Subcutaneous abdominal adipose tissue (tissue), 5 donors: Measurements from ENCODE around the gene UBE2D2.

Source experiments
- H3K27ac ChIP-seq: one replicate; pipeline ENCODE4 v1.7.0; 2013; ENCODE audit warnings: low read depth, mild to moderate bottlenecking, inconsistent platforms, low read length, moderate library complexity
- H3K27me3 ChIP-seq, 5 donors: one replicate each; pipeline ENCODE4 v1.7.0; 2013; ENCODE audit warnings: low read length in 5 of 5, inconsistent platforms in 1 of 5; ENCODE audit not compliant: control insufficient read depth in 5 of 5, insufficient read depth in 4 of 5
- H3K36me3 ChIP-seq, 5 donors: one replicate each; pipeline ENCODE4 v1.7.0; 2013; ENCODE audit warnings: low read length in 5 of 5; ENCODE audit not compliant: control insufficient read depth in 5 of 5, insufficient read depth in 5 of 5
- H3K4me1 ChIP-seq, 5 donors: one replicate each; pipeline ENCODE4 v1.7.0; 2013; ENCODE audit warnings: low read length in 5 of 5, mild to moderate bottlenecking in 3 of 5, moderate library complexity in 1 of 5; ENCODE audit not compliant: control insufficient read depth in 5 of 5, insufficient read depth in 5 of 5
- H3K4me3 ChIP-seq, 5 donors: one replicate each; pipeline ENCODE4 v1.7.0; 2013; ENCODE audit warnings: low read length in 5 of 5, low read depth in 1 of 5
- H3K9ac ChIP-seq, 5 donors: one replicate each; pipeline ENCODE4 v1.7.0; 2013; ENCODE audit warnings: low read length in 5 of 5, mild to moderate bottlenecking in 4 of 5, moderate library complexity in 3 of 5
- H3K9me3 ChIP-seq, 5 donors: one replicate each; pipeline ENCODE4 v1.7.0; 2013; ENCODE audit warnings: low read length in 5 of 5; ENCODE audit not compliant: control insufficient read depth in 5 of 5
- donor health status: healthy.
- donor health status: healthy.
- donor health status: healthy.
- donor health status: healthy.
- donor health status: healthy.

The UBE2D2 gene

GRCh38 chr5:139635191-139635590 lies 74.1 kb downstream of the UBE2D2 start:
- peak overlapping the region; percentile 97 for H3K27ac ChIP-seq
- no peaks in the 10 kb centered on the region for H3K9me3 ChIP-seq
- peaks cover 22 to 50% (median 48%) of the 10 kb centered on the region in 5 donors for H3K4me1 ChIP-seq
- H3K36me3 ChIP-seq, result peaks cover 0 to 10% (median 3%) of the 10 kb centered on the region in 5 donors
- H3K27me3 ChIP-seq, result no peaks in the 10 kb centered on the region
- H3K9ac ChIP-seq, result peak overlapping the region in 1 of 5 donors; percentile 55
- H3K4me3 ChIP-seq, result no peak overlapping the region

GRCh38 chr5:139635606-139636206 lies 74.6 kb downstream of the UBE2D2 start:
- H3K27ac ChIP-seq, result peak overlapping the region; percentile 97
- H3K36me3 ChIP-seq, result peaks cover 0 to 10% (median 3%) of the 10 kb centered on the region in 5 donors
- H3K9ac ChIP-seq, result peak overlapping the region in 3 of 5 donors; percentile 50 to 55 (median 52)
- H3K9me3 ChIP-seq, result no peaks in the 10 kb centered on the region
- no peaks in the 10 kb centered on the region for H3K27me3 ChIP-seq
- H3K4me1 ChIP-seq, result peaks cover 22 to 50% (median 48%) of the 10 kb centered on the region in 5 donors
- H3K4me3 ChIP-seq, result peak overlapping the region in 2 of 5 donors; percentile 13 to 19

GRCh38 chr5:139636207-139636792 lies 75.2 kb downstream of the UBE2D2 start:
- H3K9me3 ChIP-seq, result no peaks in the 10 kb centered on the region
- H3K9ac ChIP-seq, result peak overlapping the region in 3 of 5 donors; percentile 50 to 55 (median 52)
- H3K36me3 ChIP-seq, result peaks cover 0 to 10% (median 3%) of the 10 kb centered on the region in 5 donors
- H3K4me3 ChIP-seq, result peak overlapping the region in 4 of 5 donors; percentile 54 to 74 (median 69)
- H3K4me1 ChIP-seq, result peaks cover 22 to 53% (median 50%) of the 10 kb centered on the region in 5 donors
- no peaks in the 10 kb centered on the region for H3K27me3 ChIP-seq
- peak overlapping the region; percentile 97 for H3K27ac ChIP-seq

- Histone ChIP-seq H3K36me3 (peaks cover 0 to 6% (median 3%) of the 10 kb centered on the region in 5 donors), H3K9me3 (no peaks in the 10 kb centered on the region), H3K27ac (peak overlapping the region; percentile 97), H3K9ac (peak overlapping the region in 3 of 5 donors; percentile 35 to 62 (median 60)), H3K4me3 (peak overlapping the region; percentile 26 to 74 (median 69)), H3K4me1 (peaks cover 22 to 60% (median 55%) of the 10 kb centered on the region in 5 donors), H3K27me3 (no peaks in the 10 kb centered on the region)
Observed at GRCh38 chr5:139636975-139637408, 75.9 kb downstream of the UBE2D2 start.

- peak overlapping the region; percentile 97 for H3K27ac ChIP-seq
- H3K9ac ChIP-seq, result peak overlapping the region; percentile 71 to 89 (median 83)
- H3K36me3 ChIP-seq, result peaks cover 0 to 1% (median 0%) of the 10 kb centered on the region in 5 donors
- H3K27me3 ChIP-seq, result no peaks in the 10 kb centered on the region
- H3K4me3 ChIP-seq, result peak overlapping the region; percentile 59 to 71 (median 69)
- no peaks in the 10 kb centered on the region for H3K9me3 ChIP-seq
- H3K4me1 ChIP-seq, result peaks cover 22 to 65% (median 59%) of the 10 kb centered on the region in 5 donors
Observed at GRCh38 chr5:139637438-139638089, 76.4 kb downstream of the UBE2D2 start.

- H3K27ac ChIP-seq, result peak overlapping the region; percentile 97
- H3K4me1 ChIP-seq, result peaks cover 22 to 70% (median 64%) of the 10 kb centered on the region in 5 donors
- H3K27me3 ChIP-seq, result no peaks in the 10 kb centered on the region
- H3K4me3 ChIP-seq, result peak overlapping the region; percentile 59 to 71 (median 69)
- H3K9ac ChIP-seq, result peak overlapping the region; percentile 71 to 89 (median 83)
- H3K36me3 ChIP-seq, result no peaks in the 10 kb centered on the region
- no peaks in the 10 kb centered on the region for H3K9me3 ChIP-seq
Observed at GRCh38 chr5:139638090-139638735, 77.1 kb downstream of the UBE2D2 start.

- no peaks in the 10 kb centered on the region for H3K36me3 ChIP-seq
- peak overlapping the region; percentile 31 to 69 (median 64) for H3K4me3 ChIP-seq
- peak overlapping the region; percentile 97 for H3K27ac ChIP-seq
- H3K9ac ChIP-seq, result peak overlapping the region in 3 of 5 donors; percentile 83 to 89 (median 83)
- no peaks in the 10 kb centered on the region for H3K27me3 ChIP-seq
- H3K4me1 ChIP-seq, result peaks cover 23 to 74% (median 67%) of the 10 kb centered on the region in 5 donors
- H3K9me3 ChIP-seq, result no peaks in the 10 kb centered on the region
Observed at GRCh38 chr5:139638736-139639618, 77.8 kb downstream of the UBE2D2 start.

- Histone ChIP-seq H3K4me1 (peaks cover 23 to 79% (median 71%) of the 10 kb centered on the region in 5 donors), H3K9ac (no peak overlapping the region), H3K9me3 (no peaks in the 10 kb centered on the region), H3K27ac (no peak overlapping the region), H3K27me3 (no peaks in the 10 kb centered on the region), H3K4me3 (no peak overlapping the region), H3K36me3 (no peaks in the 10 kb centered on the region)
Observed at GRCh38 chr5:139639619-139640380, 78.7 kb downstream of the UBE2D2 start.
